GM10248 (cell line): Measurements from ENCODE around the gene CDKAL1.
"Not testable (repeated sequence)": the region's sequence is repeated elsewhere in the genome, so short reads cannot be mapped to it uniquely, and the experiment has no call there.

ENCODE experiments used
- CTCF ChIA-PET: fragments of 300-600 bp; sonication (Branson Sonifier 250); formaldehyde crosslinking; extraction: SDS; loops from one replicate; lab custom pipeline; 2021; ENCODE audit warnings: antibody characterized with exemption; lab: Yijun Ruan, JAX
- POLR2A ChIA-PET: fragments of 350-650 bp; sonication (Branson Sonifier 250); formaldehyde crosslinking; extraction: SDS; loops from one replicate; lab custom pipeline; 2020; ENCODE audit warnings: antibody characterized with exemption; lab: Yijun Ruan, JAX
- DNase-seq: peaks from one replicate; pipeline ENCODE4 v3.0.0; 2012; ENCODE audit errors: extremely low spot score
- CTCF ChIP-seq: IDR thresholded peaks from 2 replicates; pipeline ENCODE4 v1.5.1; 2012; ENCODE audit warnings: mild to moderate bottlenecking, low read depth; ENCODE audit errors: extremely low read depth, missing control alignments, control extremely low read depth

CDKAL1 gene

GRCh38 chr6:20826378-20826777 lies 292.1 kb downstream of the CDKAL1 start:
- CTCF ChIA-PET: interaction anchor here (1.3 to 2.3 kb wide), 3 partner anchors 8 to 18 kb away, joined by 3 to 9 read pairs (median 4); no protein-coding TSS in a partner anchor
- TF ChIP-seq CTCF: no peak
- POLR2A ChIA-PET: no interaction called here
- DNase-seq: no peak

GRCh38 chr6:20827798-20828197 lies 293.5 kb downstream of the CDKAL1 start:
- ChIA-PET POLR2A (no interaction called here), CTCF (interaction anchor here (0.9 to 1.3 kb wide), 3 partner anchors 11 to 72 kb away, joined by 3 read pairs; no protein-coding TSS in a partner anchor)
- no peak for TF ChIP-seq CTCF
- DNase-seq: no peak

- ChIA-PET CTCF (interaction anchor here (1.9 kb wide), 1 partner anchor 13 kb away, joined by 4 read pairs; no protein-coding TSS in a partner anchor), POLR2A (no interaction called here)
- DNase-seq: no peak
- no peak for TF ChIP-seq CTCF
These were observed 296.3 kb downstream of the CDKAL1 start for GRCh38 chr6:20830576-20830975.

GRCh38 chr6:20831251-20831650 lies 297.0 kb downstream of the CDKAL1 start:
- CTCF ChIA-PET: interaction anchor here (1.9 kb wide), 1 partner anchor 12 kb away, joined by 4 read pairs; no protein-coding TSS in a partner anchor
- DNase-seq, POLR2A ChIA-PET: not testable (repeated sequence)

GRCh38 chr6:20833881-20834515 lies 299.7 kb downstream of the CDKAL1 start:
- ChIA-PET CTCF (interaction anchor here (1.2 to 2.2 kb wide), 2 partner anchors 9 to 33 kb away, joined by 3 to 9 read pairs; no protein-coding TSS in a partner anchor), POLR2A (no interaction called here)
- no peak for DNase-seq
- no peak for TF ChIP-seq CTCF

GRCh38 chr6:20835315-20836010 lies 301.2 kb downstream of the CDKAL1 start:
- TF ChIP-seq CTCF: no peak
- CTCF ChIA-PET: interaction anchor here (1.7 to 2.2 kb wide), 3 partner anchors 9 to 17 kb away, joined by 4 to 9 read pairs (median 5); no protein-coding TSS in a partner anchor
- POLR2A ChIA-PET: no interaction called here
- no peak for DNase-seq
